ENCODE measurements around the gene ATP6V1G3.
"Not testable (repeated sequence)": the region's sequence is repeated elsewhere in the genome, so short reads cannot be mapped to it uniquely, and the experiment has no call there.

The ATP6V1G3 gene, protein sequence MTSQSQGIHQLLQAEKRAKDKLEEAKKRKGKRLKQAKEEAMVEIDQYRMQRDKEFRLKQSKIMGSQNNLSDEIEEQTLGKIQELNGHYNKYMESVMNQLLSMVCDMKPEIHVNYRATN

DNA sequence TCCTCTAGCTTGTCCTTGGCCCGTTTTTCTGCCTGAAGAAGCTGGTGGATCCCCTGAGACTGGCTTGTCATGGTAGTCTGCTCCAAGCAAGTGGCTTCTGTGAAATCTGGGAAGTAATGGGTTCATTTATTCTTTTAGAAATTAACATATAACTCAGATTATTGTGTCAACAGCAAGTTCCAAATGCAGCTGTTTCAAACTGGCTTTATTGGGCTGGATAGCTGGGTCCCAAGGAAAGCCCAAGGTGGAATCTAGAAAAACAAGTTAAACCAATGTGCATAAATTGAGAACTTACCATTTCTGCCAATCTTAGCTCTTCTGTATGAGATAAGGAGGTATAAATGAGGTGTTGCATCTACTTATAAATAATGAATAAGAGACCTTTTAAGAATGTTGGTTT lies at the start of gene ATP6V1G3:
Gene ATP6V1G3, minus strand, starts transcription at position 101 of the 400 bp plus-strand sequence. Its CDS starts 30 bp downstream, at position 71.
- H3K4me1 ChIP-seq (ENCODE audit: control insufficient read depth, insufficient read depth, low read length): no peaks in the 10 kb centered on the region
- H3K36me3 ChIP-seq (ENCODE audit: control insufficient read depth in 2 of 2, insufficient read depth in 1 of 2, low read length in 2 of 2): no peaks in the 10 kb centered on the region
- H3K27ac ChIP-seq (ENCODE audit: extremely low read depth, low read depth, low read length): no peak within 1 kb of the TSS
- CTCF ChIA-PET: no interaction called here
- H3K4me3 ChIP-seq (ENCODE audit: low read depth, low read length): no peak within 1 kb of the TSS
- H3K9me3 ChIP-seq (ENCODE audit: control insufficient read depth, insufficient read depth, low read depth, low read length): no peaks in the 10 kb centered on the region
- TF ChIP-seq, protein P1, sequence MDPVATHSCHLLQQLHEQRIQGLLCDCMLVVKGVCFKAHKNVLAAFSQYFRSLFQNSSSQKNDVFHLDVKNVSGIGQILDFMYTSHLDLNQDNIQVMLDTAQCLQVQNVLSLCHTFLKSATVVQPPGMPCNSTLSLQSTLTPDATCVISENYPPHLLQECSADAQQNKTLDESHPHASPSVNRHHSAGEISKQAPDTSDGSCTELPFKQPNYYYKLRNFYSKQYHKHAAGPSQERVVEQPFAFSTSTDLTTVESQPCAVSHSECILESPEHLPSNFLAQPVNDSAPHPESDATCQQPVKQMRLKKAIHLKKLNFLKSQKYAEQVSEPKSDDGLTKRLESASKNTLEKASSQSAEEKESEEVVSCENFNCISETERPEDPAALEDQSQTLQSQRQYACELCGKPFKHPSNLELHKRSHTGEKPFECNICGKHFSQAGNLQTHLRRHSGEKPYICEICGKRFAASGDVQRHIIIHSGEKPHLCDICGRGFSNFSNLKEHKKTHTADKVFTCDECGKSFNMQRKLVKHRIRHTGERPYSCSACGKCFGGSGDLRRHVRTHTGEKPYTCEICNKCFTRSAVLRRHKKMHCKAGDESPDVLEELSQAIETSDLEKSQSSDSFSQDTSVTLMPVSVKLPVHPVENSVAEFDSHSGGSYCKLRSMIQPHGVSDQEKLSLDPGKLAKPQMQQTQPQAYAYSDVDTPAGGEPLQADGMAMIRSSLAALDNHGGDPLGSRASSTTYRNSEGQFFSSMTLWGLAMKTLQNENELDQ (tag by site-specific recombination; IDR thresholded peaks at IDR 0.05; ENCODE audit: low read depth): no peak
- TF ChIP-seq, protein P2, sequence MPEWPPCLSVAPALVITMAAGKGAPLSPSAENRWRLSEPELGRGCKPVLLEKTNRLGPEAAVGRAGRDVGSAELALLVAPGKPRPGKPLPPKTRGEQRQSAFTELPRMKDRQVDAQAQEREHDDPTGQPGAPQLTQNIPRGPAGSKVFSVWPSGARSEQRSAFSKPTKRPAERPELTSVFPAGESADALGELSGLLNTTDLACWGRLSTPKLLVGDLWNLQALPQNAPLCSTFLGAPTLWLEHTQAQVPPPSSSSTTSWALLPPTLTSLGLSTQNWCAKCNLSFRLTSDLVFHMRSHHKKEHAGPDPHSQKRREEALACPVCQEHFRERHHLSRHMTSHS (tag by site-specific recombination; IDR thresholded peaks at IDR 0.05): no peak
- TF ChIP-seq ZNF660 (tag by site-specific recombination; IDR thresholded peaks at IDR 0.05) (no peak), ZNF561 (tag by site-specific recombination; IDR thresholded peaks at IDR 0.05; ENCODE audit: borderline replicate concordance) (no peak), HOXD13 (CRISPR knock-in tag; IDR thresholded peaks at IDR 0.05; ENCODE audit: borderline replicate concordance) (no peak)
- POLR2A ChIA-PET: no interaction called here

DNA sequence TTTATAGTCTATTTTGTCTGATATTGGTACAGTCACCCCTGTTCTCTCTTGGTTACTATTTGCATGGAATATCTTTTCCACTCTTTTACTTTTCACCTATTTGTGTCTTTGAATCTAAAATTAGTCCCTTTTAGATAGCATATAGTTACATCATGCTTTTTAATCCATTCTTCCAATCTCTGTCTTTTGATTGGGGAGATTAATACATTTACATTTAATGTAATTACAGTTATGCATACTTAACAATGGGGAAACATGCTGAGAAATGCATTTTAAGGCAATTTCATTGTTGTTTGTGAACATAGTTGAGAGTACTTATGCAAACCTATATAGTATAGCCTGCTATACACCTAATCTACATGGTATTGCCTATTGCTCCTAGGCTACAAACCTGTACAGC lies 48.4 kb upstream of the ATP6V1G3 start:
- no peaks in the 10 kb centered on the region for H3K4me1 ChIP-seq (ENCODE audit: control insufficient read depth, insufficient read depth, low read length)
- H3K36me3 ChIP-seq (ENCODE audit: control insufficient read depth in 2 of 2, insufficient read depth in 1 of 2, low read length in 2 of 2): no peaks in the 10 kb centered on the region
- ChIA-PET POLR2A (no interaction called here), CTCF (no interaction called here)
- no peak overlapping the region for H3K27ac ChIP-seq (ENCODE audit: extremely low read depth, low read depth, low read length)
- no peak overlapping the region for H3K4me3 ChIP-seq (ENCODE audit: low read depth, low read length)
- no peak for TF ChIP-seq KLF16 (tag by site-specific recombination; IDR thresholded peaks at IDR 0.05)
- TF ChIP-seq ZNF239 (tag by site-specific recombination; IDR thresholded peaks at IDR 0.05): no peak
- no peak for TF ChIP-seq KLF10 (tag by site-specific recombination; IDR thresholded peaks at IDR 0.05)
- no peak for TF ChIP-seq ZNF555 (tag by site-specific recombination; conservative IDR thresholded peaks at IDR 0.05)
- H3K9me3 ChIP-seq (ENCODE audit: control insufficient read depth, insufficient read depth, low read depth, low read length): no peaks in the 10 kb centered on the region

DNA sequence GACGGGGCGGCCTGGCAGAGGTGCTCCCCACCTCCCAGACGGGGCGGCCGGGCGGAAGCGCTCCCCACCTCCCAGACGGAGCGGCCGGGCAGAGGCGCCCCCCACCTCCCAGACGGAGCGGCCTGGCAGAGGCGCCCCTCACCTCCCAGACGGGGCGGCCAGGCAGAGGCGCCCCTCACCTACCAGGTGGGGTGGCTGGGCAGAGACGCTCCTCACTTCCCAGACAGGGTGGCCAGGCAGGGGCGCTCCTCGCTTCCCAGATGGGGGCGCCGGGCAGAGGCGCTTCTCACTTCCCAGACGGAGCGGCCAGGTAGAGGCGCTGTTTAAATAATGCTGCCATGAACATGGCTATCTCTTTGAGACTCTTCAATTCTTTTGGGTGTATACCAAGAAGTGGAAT lies 43.7 kb upstream of the ATP6V1G3 start:
- H3K9me3 ChIP-seq (ENCODE audit: control insufficient read depth, insufficient read depth, low read depth, low read length): no peaks in the 10 kb centered on the region
- ChIA-PET POLR2A (no interaction called here), CTCF (no interaction called here)
- no peak overlapping the region for H3K4me3 ChIP-seq (ENCODE audit: low read depth, low read length)
- TF ChIP-seq, protein P3, sequence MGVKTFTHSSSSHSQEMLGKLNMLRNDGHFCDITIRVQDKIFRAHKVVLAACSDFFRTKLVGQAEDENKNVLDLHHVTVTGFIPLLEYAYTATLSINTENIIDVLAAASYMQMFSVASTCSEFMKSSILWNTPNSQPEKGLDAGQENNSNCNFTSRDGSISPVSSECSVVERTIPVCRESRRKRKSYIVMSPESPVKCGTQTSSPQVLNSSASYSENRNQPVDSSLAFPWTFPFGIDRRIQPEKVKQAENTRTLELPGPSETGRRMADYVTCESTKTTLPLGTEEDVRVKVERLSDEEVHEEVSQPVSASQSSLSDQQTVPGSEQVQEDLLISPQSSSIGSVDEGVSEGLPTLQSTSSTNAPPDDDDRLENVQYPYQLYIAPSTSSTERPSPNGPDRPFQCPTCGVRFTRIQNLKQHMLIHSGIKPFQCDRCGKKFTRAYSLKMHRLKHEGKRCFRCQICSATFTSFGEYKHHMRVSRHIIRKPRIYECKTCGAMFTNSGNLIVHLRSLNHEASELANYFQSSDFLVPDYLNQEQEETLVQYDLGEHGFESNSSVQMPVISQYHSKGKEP (tag by site-specific recombination; IDR thresholded peaks at IDR 0.05): no peak
- TF ChIP-seq ZNF624 (tag by site-specific recombination; IDR thresholded peaks at IDR 0.05): no peak
- TF ChIP-seq WT1 (tag by site-specific recombination; IDR thresholded peaks at IDR 0.05): no peak
- TF ChIP-seq ZNF174 (tag by site-specific recombination; IDR thresholded peaks at IDR 0.05): no peak
- no peak for TF ChIP-seq HOXD13 (CRISPR knock-in tag; IDR thresholded peaks at IDR 0.05; ENCODE audit: borderline replicate concordance)
- H3K36me3 ChIP-seq (ENCODE audit: control insufficient read depth in 2 of 2, insufficient read depth in 1 of 2, low read length in 2 of 2): no peaks in the 10 kb centered on the region
- no peak overlapping the region for H3K27ac ChIP-seq (ENCODE audit: extremely low read depth, low read depth, low read length)
- no peaks in the 10 kb centered on the region for H3K4me1 ChIP-seq (ENCODE audit: control insufficient read depth, insufficient read depth, low read length)

DNA sequence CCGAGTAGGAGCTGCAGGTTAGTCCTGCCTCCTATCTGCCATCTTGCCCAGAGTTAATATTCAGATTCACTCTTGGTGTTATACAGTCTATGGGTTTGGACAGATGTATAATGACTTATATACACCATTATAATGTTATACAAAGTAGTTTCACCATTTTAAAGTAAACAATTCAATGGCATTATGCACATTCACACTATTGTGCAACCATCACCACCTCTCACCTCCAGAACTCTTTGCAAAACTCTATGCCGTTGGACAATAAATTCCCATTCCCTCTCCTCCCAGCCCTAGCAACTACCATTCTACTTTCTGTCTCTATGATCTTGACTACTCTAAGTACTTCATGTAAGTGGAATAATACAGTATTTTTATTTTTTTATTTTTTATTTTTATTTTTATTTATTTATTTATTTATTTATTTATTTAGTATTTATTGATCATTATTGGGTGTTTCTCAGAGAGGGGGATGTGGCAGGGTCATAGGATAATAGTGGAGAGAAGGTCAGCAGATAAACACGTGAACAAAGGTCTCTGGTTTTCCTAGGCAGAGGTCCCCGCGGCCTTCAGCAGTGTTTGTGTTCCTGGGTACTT lies 42.8 kb upstream of the ATP6V1G3 start:
- H3K27ac ChIP-seq (ENCODE audit: extremely low read depth, low read depth, low read length); POLR2A ChIA-PET; H3K4me1 ChIP-seq (ENCODE audit: control insufficient read depth, insufficient read depth, low read length); H3K4me3 ChIP-seq (ENCODE audit: low read depth, low read length); H3K36me3 ChIP-seq (ENCODE audit: control insufficient read depth in 2 of 2, insufficient read depth in 1 of 2, low read length in 2 of 2); CTCF ChIA-PET; H3K9me3 ChIP-seq (ENCODE audit: control insufficient read depth, insufficient read depth, low read depth, low read length): not testable (repeated sequence)

Measured in HEK293 (cell line).